B cell (primary cell): ENCODE measurements around the gene NDOR1. TPM values are rescaled to one million over a fixed set of nuclear protein-coding genes. Genes with fewer than 3 reads are reported as not detected.

Source experiments
- ATAC-seq: fragments of 200-7000 bp; cut with Tn5 transposase; one replicate; pipeline ENCODE4 v1.10.0; 2021; ENCODE audit warnings: low read depth, mild to moderate bottlenecking, moderate number of reproducible peaks, moderate library complexity
- CTCF ChIA-PET: fragments of 350-600 bp; sonication (Branson Sonifier 250); formaldehyde crosslinking; loops from one replicate; lab custom pipeline; 2021; ENCODE audit warnings: antibody characterized with exemption, inconsistent platforms; lab: Charles Lee
- POLR2A ChIA-PET: fragments of 350-600 bp; sonication (Branson Sonifier 250); formaldehyde crosslinking; loops from one replicate; lab custom pipeline; 2021; ENCODE audit warnings: antibody characterized with exemption; lab: Charles Lee
- DNase-seq: peaks from one replicate; pipeline ENCODE4 v3.0.0; 2013
- H2AFZ ChIP-seq: 2 replicates; pipeline ENCODE4 v1.6.1; 2012; ENCODE audit warnings: mild to moderate bottlenecking, low read depth, low read length; ENCODE audit not compliant: insufficient read depth, poor library complexity, severe bottlenecking
- H3K27ac ChIP-seq, 2 donors: 1 replicate in 1 of 2; 2 replicates in 1 of 2; pipeline ENCODE4 v1.5.1; 2012 to 2013; ENCODE audit warnings: low read length in 2 of 2, mild to moderate bottlenecking in 2 of 2, moderate library complexity in 1 of 2
- H3K27me3 ChIP-seq, 4 experiments: fragments of 200-600 bp in 1 of 4; sonication (generic) in 1 of 4; replicated peaks in 1 of 4; 1 replicate in 2 of 4; 2 replicates in 2 of 4; pipeline versions ENCODE4 v1.6.1 to v1.7.0; 2013 to 2016; ENCODE audit warnings: low read length in 3 of 4, mild to moderate bottlenecking in 2 of 4, mixed read lengths in 1 of 4, moderate library complexity in 1 of 4; ENCODE audit not compliant: insufficient read depth in 4 of 4, control insufficient read depth in 3 of 4; ENCODE audit errors: control extremely low read depth in 1 of 4
- H3K36me3 ChIP-seq, 2 experiments: replicated peaks in 1 of 2; 1 replicate in 1 of 2; 2 replicates in 1 of 2; pipeline versions ENCODE4 v1.6.1 to v1.7.1; 2013; ENCODE audit warnings: low read length in 1 of 2; ENCODE audit not compliant: insufficient read depth in 2 of 2, control insufficient read depth in 1 of 2; ENCODE audit errors: control extremely low read depth in 1 of 2, extremely low read depth in 1 of 2
- H3K4me1 ChIP-seq, 2 donors: fragments of 200-600 bp in 1 of 2; sonication (generic) in 1 of 2; 1 replicate in 1 of 2; 2 replicates in 1 of 2; pipeline versions ENCODE4 v1.5.1 to v1.6.1; 2013 to 2017; ENCODE audit warnings: low read length in 2 of 2; ENCODE audit not compliant: control insufficient read depth in 2 of 2, insufficient read depth in 2 of 2
- H3K4me2 ChIP-seq: replicated peaks from 2 replicates; pipeline ENCODE3; 2012; ENCODE audit warnings: mild to moderate bottlenecking, low read depth, low read length; ENCODE audit not compliant: poor library complexity, severe bottlenecking
- H3K4me3 ChIP-seq, 5 experiments: fragments of 200-600 bp in 1 of 5; sonication (generic) in 1 of 5; 1 replicate in 3 of 5; 2 replicates in 2 of 5; pipeline versions ENCODE4 v1.5.1 to v1.7.0; 2011 to 2016; ENCODE audit warnings: low read length in 4 of 5, mild to moderate bottlenecking in 4 of 5, low read depth in 2 of 5, control low read depth in 1 of 5, moderate library complexity in 1 of 5; ENCODE audit not compliant: insufficient read depth in 1 of 5; ENCODE audit errors: control extremely low read depth in 1 of 5, extremely low read depth in 1 of 5
- H3K79me2 ChIP-seq: fragments of 200-600 bp; sonication (generic); one replicate; pipeline ENCODE4 v1.6.0; 2016; ENCODE audit warnings: low read length; ENCODE audit not compliant: control insufficient read depth, insufficient read depth
- H3K9ac ChIP-seq: fragments of 200-600 bp; sonication (generic); 2 replicates; pipeline ENCODE4 v1.6.1; 2017; ENCODE audit warnings: mild to moderate bottlenecking, low read length, moderate library complexity
- H3K9me3 ChIP-seq, 3 donors: one replicate each; pipeline versions ENCODE4 v1.6.1 to v1.7.1; 2013; ENCODE audit warnings: low read length in 2 of 3; ENCODE audit not compliant: control insufficient read depth in 2 of 3, insufficient read depth in 1 of 3; ENCODE audit errors: control extremely low read depth in 1 of 3
- H4K20me1 ChIP-seq: 2 replicates; pipeline ENCODE4 v1.6.0; 2012; ENCODE audit warnings: mild to moderate bottlenecking, low read length; ENCODE audit not compliant: insufficient read depth, control insufficient read depth, poor library complexity, severe bottlenecking
- H3K27ac Mint-ChIP-seq: one replicate; pipeline ENCODE4 v1.8.0; 2021; ENCODE audit warnings: mixed read lengths
- H3K27me3 Mint-ChIP-seq: one replicate; pipeline ENCODE4 v1.8.0; 2021; ENCODE audit warnings: mixed read lengths
- H3K4me1 Mint-ChIP-seq: one replicate; pipeline ENCODE4 v1.8.0; 2021; ENCODE audit warnings: mixed read lengths
- H3K4me3 Mint-ChIP-seq: one replicate; pipeline ENCODE4 v1.8.0; 2021; ENCODE audit warnings: mixed read lengths
- H3K9me3 Mint-ChIP-seq: one replicate; pipeline ENCODE4 v1.8.0; 2022; ENCODE audit warnings: mixed read lengths; ENCODE audit not compliant: insufficient read depth
- CTCF ChIP-seq: fragments of 200-600 bp; IDR thresholded peaks from one replicate; pipeline ENCODE4 v1.8.0; 2022; ENCODE audit warnings: antibody characterized with exemption, mild to moderate bottlenecking
- EZH2 ChIP-seq: IDR thresholded peaks from 2 replicates; pipeline ENCODE4 v1.6.1; 2012; ENCODE audit warnings: borderline replicate concordance, low read depth, mild to moderate bottlenecking, moderate library complexity, low read length; ENCODE audit not compliant: insufficient read depth, poor library complexity, severe bottlenecking
- WGBS: methylation state at CpG from one replicate; pipeline ENCODE4 v1.1.5; 2013; ENCODE audit warnings: missing lambda C conversion rate; ENCODE audit not compliant: insufficient coverage; 5-methylcytosine and 5-hydroxymethylcytosine counted together
- intact Hi-C: fragments of 100-400 bp; cut with micrococcal nuclease; formaldehyde crosslinking; loops from one replicate; pipeline ENCODE4 v1.10.0; 2022
- polyA plus RNA-seq: library from polyadenylated mRNA; depleted of rRNA; stranded (reverse); fragments of >200 nt; gene quantifications from 2 replicates; pipeline ENCODE4 v1.2.3, GENCODE V29; 2012
- total RNA-seq, 2 donors: library from RNA; stranded (reverse); fragments of 120-200 nt in 1 of 2; gene quantifications; 1 replicate in 1 of 2; 2 replicates in 1 of 2; pipeline versions ENCODE4 v1.2.3 to v1.2.4, GENCODE V29; 2013 to 2022

The NDOR1 gene
- total and polyA plus RNA-seq, 2 donors (not counting 1 experiment from before 2014, with no cell fraction given): 36.4 to 40.9 TPM

- Histone ChIP-seq H3K9ac (no peak overlapping the region), H2AFZ (no peak overlapping the region), H3K4me1 (peaks cover 7 to 9% of the 10 kb centered on the region in 2 donors), H3K4me2 (peak overlapping the region; percentile 32), H3K79me2 (no peaks in the 10 kb centered on the region), H3K27ac (no peak overlapping the region), H3K4me3 (no peak overlapping the region), H3K27me3 (peaks cover 0 to 29% (median 11%) of the 10 kb centered on the region in 4 experiments), H3K9me3 (peaks cover 0 to 6% (median 0%) of the 10 kb centered on the region in 3 donors), H3K36me3 (peaks cover 0 to 23% of the 10 kb centered on the region in 2 experiments), H4K20me1 (peaks cover 13% of the 10 kb centered on the region)
- TF ChIP-seq CTCF: no peak
- no peak for TF ChIP-seq EZH2
- no peak overlapping the region for H3K27ac Mint-ChIP-seq
- peaks cover 6% of the 10 kb centered on the region for H3K4me1 Mint-ChIP-seq
- POLR2A ChIA-PET: no interaction called here
- no peak overlapping the region for H3K4me3 Mint-ChIP-seq
- intact Hi-C loops: no loop called here
- WGBS: 66% methylated on average over 28 of the region's 33 CpGs
- no peaks in the 10 kb centered on the region for H3K27me3 Mint-ChIP-seq
- DNase-seq (no peak), ATAC-seq (no peak)
- no peaks in the 10 kb centered on the region for H3K9me3 Mint-ChIP-seq
- CTCF ChIA-PET: interaction anchor here (2.1 kb wide), 1 partner anchor 57 kb away, joined by 5 read pairs; no protein-coding TSS in a partner anchor
These were observed 30.0 kb upstream of the NDOR1 start for GRCh38 chr9:137175345-137175961.
